IPS-15b (cell line): ENCODE data around the gene GPR42.
"Not testable (repeated sequence)": the region's sequence is repeated elsewhere in the genome, so short reads cannot be mapped to it uniquely, and the experiment has no call there.

Experiments used
- H3K27me3 ChIP-seq: one replicate; pipeline ENCODE4 v1.6.1; 2013; ENCODE audit warnings: low read length; ENCODE audit not compliant: control insufficient read depth, insufficient read depth
- H3K36me3 ChIP-seq: one replicate; pipeline ENCODE4 v1.6.1; 2013; ENCODE audit warnings: low read length; ENCODE audit not compliant: control insufficient read depth, insufficient read depth
- H3K4me1 ChIP-seq: one replicate; pipeline ENCODE4 v1.6.1; 2013; ENCODE audit warnings: mild to moderate bottlenecking, low read length; ENCODE audit not compliant: control insufficient read depth, insufficient read depth
- H3K4me3 ChIP-seq: one replicate; pipeline ENCODE4 v1.5.1; 2013; ENCODE audit warnings: low read depth, low read length
- H3K9ac ChIP-seq: one replicate; pipeline ENCODE4 v1.6.1; 2013; ENCODE audit warnings: low read depth, mild to moderate bottlenecking, low read length
- H3K9me3 ChIP-seq: one replicate; pipeline ENCODE4 v1.6.1; 2013; ENCODE audit warnings: mild to moderate bottlenecking, low read length; ENCODE audit not compliant: control insufficient read depth, insufficient read depth

Gene GPR42

GRCh38 chr19:35358834-35359233 is 12.0 kb upstream of the GPR42 start:
- not testable (repeated sequence) for H3K9ac ChIP-seq, H3K4me1 ChIP-seq, H3K4me3 ChIP-seq, H3K27me3 ChIP-seq, H3K36me3 ChIP-seq, H3K9me3 ChIP-seq

- H3K27me3 ChIP-seq, H3K36me3 ChIP-seq, H3K9me3 ChIP-seq, H3K4me1 ChIP-seq, H3K9ac ChIP-seq, H3K4me3 ChIP-seq: not testable (repeated sequence)
Measured at GRCh38 chr19:35359395-35359794, 11.5 kb upstream of the GPR42 start.

- not testable (repeated sequence) for H3K9me3 ChIP-seq, H3K36me3 ChIP-seq, H3K4me3 ChIP-seq, H3K27me3 ChIP-seq, H3K9ac ChIP-seq, H3K4me1 ChIP-seq
Measured at GRCh38 chr19:35360081-35360480, 10.8 kb upstream of the GPR42 start.

- Histone ChIP-seq H3K4me1 (no peaks in the 10 kb centered on the region), H3K36me3 (no peaks in the 10 kb centered on the region), H3K9ac (no peak overlapping the region), H3K27me3 (no peaks in the 10 kb centered on the region), H3K9me3 (no peaks in the 10 kb centered on the region), H3K4me3 (no peak overlapping the region)
Measured at GRCh38 chr19:35360880-35361420, 9.9 kb upstream of the GPR42 start.

- H3K9ac ChIP-seq, result no peak overlapping the region
- H3K27me3 ChIP-seq, result no peaks in the 10 kb centered on the region
- no peak overlapping the region for H3K4me3 ChIP-seq
Measured at GRCh38 chr19:35362261-35363000, 8.4 kb upstream of the GPR42 start.

GRCh38 chr19:35363001-35363590 is 7.8 kb upstream of the GPR42 start:
- no peaks in the 10 kb centered on the region for H3K4me1 ChIP-seq
- H3K27me3 ChIP-seq, result no peaks in the 10 kb centered on the region
- H3K9ac ChIP-seq, result no peak overlapping the region
- H3K4me3 ChIP-seq, result no peak overlapping the region
- H3K9me3 ChIP-seq, result no peaks in the 10 kb centered on the region
- H3K36me3 ChIP-seq, result no peaks in the 10 kb centered on the region

More at GRCh38 chr19:35362261-35363000, 8.4 kb upstream of the GPR42 start:
- no peaks in the 10 kb centered on the region for H3K4me1 ChIP-seq
- H3K9me3 ChIP-seq, result no peaks in the 10 kb centered on the region
- H3K36me3 ChIP-seq, result no peaks in the 10 kb centered on the region

GRCh38 chr19:35363711-35364425 is 7.0 kb upstream of the GPR42 start:
- H3K9me3 ChIP-seq, result no peaks in the 10 kb centered on the region
- no peaks in the 10 kb centered on the region for H3K27me3 ChIP-seq
- no peaks in the 10 kb centered on the region for H3K4me1 ChIP-seq
- H3K36me3 ChIP-seq, result no peaks in the 10 kb centered on the region
- H3K4me3 ChIP-seq, result no peak overlapping the region
- H3K9ac ChIP-seq, result no peak overlapping the region

- Histone ChIP-seq H3K36me3 (no peaks in the 10 kb centered on the region), H3K4me1 (no peaks in the 10 kb centered on the region), H3K27me3 (no peaks in the 10 kb centered on the region), H3K9me3 (no peaks in the 10 kb centered on the region), H3K9ac (no peak overlapping the region), H3K4me3 (no peak overlapping the region)
Measured at GRCh38 chr19:35365303-35365702, 5.6 kb upstream of the GPR42 start.

- no peak overlapping the region for H3K4me3 ChIP-seq
- no peaks in the 10 kb centered on the region for H3K27me3 ChIP-seq
- H3K36me3 ChIP-seq, result no peaks in the 10 kb centered on the region
- H3K9me3 ChIP-seq, result no peaks in the 10 kb centered on the region
- no peak overlapping the region for H3K9ac ChIP-seq
- no peaks in the 10 kb centered on the region for H3K4me1 ChIP-seq
Measured at GRCh38 chr19:35368378-35368777, 2.5 kb upstream of the GPR42 start.

- no peak overlapping the region for H3K9ac ChIP-seq
- H3K36me3 ChIP-seq, result no peaks in the 10 kb centered on the region
- H3K9me3 ChIP-seq, result no peaks in the 10 kb centered on the region
- no peaks in the 10 kb centered on the region for H3K27me3 ChIP-seq
- no peaks in the 10 kb centered on the region for H3K4me1 ChIP-seq
- no peak overlapping the region for H3K4me3 ChIP-seq
Measured at GRCh38 chr19:35369522-35369921, 1.3 kb upstream of the GPR42 start.

- Histone ChIP-seq H3K27me3 (no peaks in the 10 kb centered on the region), H3K4me1 (no peaks in the 10 kb centered on the region), H3K9me3 (no peaks in the 10 kb centered on the region), H3K9ac (no peak overlapping the region), H3K4me3 (no peak overlapping the region), H3K36me3 (no peaks in the 10 kb centered on the region)
Measured at GRCh38 chr19:35373492-35373891, 2.6 kb downstream of the GPR42 start.

GRCh38 chr19:35374031-35374430 is 3.2 kb downstream of the GPR42 start:
- H3K4me1 ChIP-seq, H3K9me3 ChIP-seq, H3K9ac ChIP-seq, H3K27me3 ChIP-seq, H3K36me3 ChIP-seq, H3K4me3 ChIP-seq: not testable (repeated sequence)
